HUES6 (cell line): ENCODE data around the gene RNLS.

Experiments used
- H3K27ac ChIP-seq: 2 replicates; pipeline ENCODE4 v1.7.0; 2013; ENCODE audit warnings: low read depth, mild to moderate bottlenecking, low read length, inconsistent platforms
- H3K27me3 ChIP-seq: 2 replicates; pipeline ENCODE4 v1.6.1; 2013; ENCODE audit warnings: low read length; ENCODE audit not compliant: control insufficient read depth, insufficient read depth
- H3K36me3 ChIP-seq: 2 replicates; pipeline ENCODE4 v1.6.1; 2013; ENCODE audit warnings: low read length; ENCODE audit not compliant: control insufficient read depth, insufficient read depth
- H3K4me1 ChIP-seq: 2 replicates; pipeline ENCODE4 v1.6.1; 2013; ENCODE audit warnings: low read length; ENCODE audit not compliant: control insufficient read depth, insufficient read depth
- H3K4me3 ChIP-seq: 2 replicates; pipeline ENCODE4 v1.5.1; 2013; ENCODE audit warnings: low read depth, low read length
- H3K9ac ChIP-seq: one replicate; pipeline ENCODE4 v1.6.1; 2013; ENCODE audit warnings: mild to moderate bottlenecking, low read length
- H3K9me3 ChIP-seq: 2 replicates; pipeline ENCODE4 v1.6.1; 2013; ENCODE audit warnings: low read depth, low read length; ENCODE audit not compliant: control insufficient read depth, insufficient read depth

Gene RNLS

GRCh38 chr10:88582806-88583583 lies at the start of gene RNLS:
Gene RNLS, minus strand, starts transcription at chr10:88583318.
- peak within 1 kb of the TSS; percentile 86 for H3K9ac ChIP-seq

DNA sequence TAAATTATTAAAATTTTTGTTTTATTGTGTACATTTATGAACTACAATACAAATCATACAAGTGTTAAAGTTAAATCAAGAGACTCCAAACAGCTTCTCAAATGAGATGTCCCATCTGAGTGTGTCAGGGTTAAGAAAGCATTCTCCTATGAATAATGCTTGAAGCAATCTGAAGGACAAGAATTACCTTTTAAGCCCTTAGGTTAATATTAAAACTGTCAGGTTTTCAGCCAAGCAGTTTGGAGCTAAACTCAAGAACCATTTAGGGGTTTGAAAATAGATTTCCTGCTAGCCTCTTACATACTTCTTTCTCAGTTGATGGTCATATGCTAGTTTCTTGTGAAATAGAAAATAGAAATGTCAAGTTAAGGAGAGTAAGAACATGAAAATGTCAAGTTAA lies 41.7 kb upstream of the RNLS start:
- Histone ChIP-seq H3K27me3 (no peaks in the 10 kb centered on the region), H3K9me3 (no peaks in the 10 kb centered on the region), H3K4me1 (no peaks in the 10 kb centered on the region), H3K4me3 (no peak overlapping the region), H3K36me3 (no peaks in the 10 kb centered on the region), H3K27ac (no peak overlapping the region), H3K9ac (no peak overlapping the region)

More at GRCh38 chr10:88582806-88583583, at the start of gene RNLS:
- Histone ChIP-seq H3K4me3 (peak within 1 kb of the TSS; percentile 93), H3K36me3 (no peaks in the 10 kb centered on the region), H3K9me3 (no peaks in the 10 kb centered on the region), H3K4me1 (no peaks in the 10 kb centered on the region), H3K27me3 (peaks cover 27% of the 10 kb centered on the region), H3K27ac (peak within 1 kb of the TSS; percentile 71; the same call in 1 of the 2 replicates)

GRCh38 chr10:88623835-88624234 lies 40.7 kb upstream of the RNLS start:
- no peaks in the 10 kb centered on the region for H3K9me3 ChIP-seq
- H3K27ac ChIP-seq, result no peak overlapping the region
- no peak overlapping the region for H3K4me3 ChIP-seq
- no peak overlapping the region for H3K9ac ChIP-seq
- H3K36me3 ChIP-seq, result no peaks in the 10 kb centered on the region
- no peaks in the 10 kb centered on the region for H3K27me3 ChIP-seq
- H3K4me1 ChIP-seq, result no peaks in the 10 kb centered on the region

GRCh38 chr10:88620441-88620840 lies 37.3 kb upstream of the RNLS start:
- H3K36me3 ChIP-seq, result no peaks in the 10 kb centered on the region
- no peaks in the 10 kb centered on the region for H3K9me3 ChIP-seq
- no peak overlapping the region for H3K27ac ChIP-seq
- no peaks in the 10 kb centered on the region for H3K27me3 ChIP-seq
- no peaks in the 10 kb centered on the region for H3K4me1 ChIP-seq
- no peak overlapping the region for H3K4me3 ChIP-seq
- H3K9ac ChIP-seq, result no peak overlapping the region

GRCh38 chr10:88618496-88618895 lies 35.4 kb upstream of the RNLS start:
- Histone ChIP-seq H3K27ac (no peak overlapping the region), H3K36me3 (no peaks in the 10 kb centered on the region), H3K4me1 (no peaks in the 10 kb centered on the region), H3K9me3 (no peaks in the 10 kb centered on the region), H3K9ac (no peak overlapping the region), H3K27me3 (no peaks in the 10 kb centered on the region), H3K4me3 (no peak overlapping the region)

DNA sequence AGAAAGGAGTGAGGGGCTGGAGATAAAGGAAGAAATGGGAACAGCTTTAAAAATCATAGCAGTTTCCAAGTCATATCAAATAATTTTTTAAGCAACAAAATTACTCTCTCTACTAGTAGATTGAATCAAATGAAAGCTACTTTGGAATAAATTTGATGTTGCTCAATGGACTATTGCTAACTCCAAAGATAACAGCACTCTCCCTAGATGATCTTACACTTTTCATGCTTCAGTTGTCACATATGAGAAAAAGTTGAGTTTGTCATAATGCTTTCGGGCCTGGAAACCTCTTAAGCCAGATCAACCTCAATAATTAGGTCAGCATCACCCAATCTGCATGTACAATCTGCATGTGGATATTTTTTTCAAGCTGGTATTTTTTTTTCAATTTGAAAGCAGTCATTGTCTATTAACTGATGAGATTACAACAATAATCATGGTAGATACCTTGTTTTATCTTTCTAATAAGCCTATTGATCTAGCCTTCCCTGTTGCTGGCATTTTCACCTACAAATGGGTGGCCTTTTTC lies 34.7 kb upstream of the RNLS start:
- Histone ChIP-seq H3K27me3 (no peaks in the 10 kb centered on the region), H3K36me3 (no peaks in the 10 kb centered on the region), H3K4me3 (no peak overlapping the region), H3K4me1 (no peaks in the 10 kb centered on the region), H3K27ac (no peak overlapping the region), H3K9ac (no peak overlapping the region), H3K9me3 (no peaks in the 10 kb centered on the region)

DNA sequence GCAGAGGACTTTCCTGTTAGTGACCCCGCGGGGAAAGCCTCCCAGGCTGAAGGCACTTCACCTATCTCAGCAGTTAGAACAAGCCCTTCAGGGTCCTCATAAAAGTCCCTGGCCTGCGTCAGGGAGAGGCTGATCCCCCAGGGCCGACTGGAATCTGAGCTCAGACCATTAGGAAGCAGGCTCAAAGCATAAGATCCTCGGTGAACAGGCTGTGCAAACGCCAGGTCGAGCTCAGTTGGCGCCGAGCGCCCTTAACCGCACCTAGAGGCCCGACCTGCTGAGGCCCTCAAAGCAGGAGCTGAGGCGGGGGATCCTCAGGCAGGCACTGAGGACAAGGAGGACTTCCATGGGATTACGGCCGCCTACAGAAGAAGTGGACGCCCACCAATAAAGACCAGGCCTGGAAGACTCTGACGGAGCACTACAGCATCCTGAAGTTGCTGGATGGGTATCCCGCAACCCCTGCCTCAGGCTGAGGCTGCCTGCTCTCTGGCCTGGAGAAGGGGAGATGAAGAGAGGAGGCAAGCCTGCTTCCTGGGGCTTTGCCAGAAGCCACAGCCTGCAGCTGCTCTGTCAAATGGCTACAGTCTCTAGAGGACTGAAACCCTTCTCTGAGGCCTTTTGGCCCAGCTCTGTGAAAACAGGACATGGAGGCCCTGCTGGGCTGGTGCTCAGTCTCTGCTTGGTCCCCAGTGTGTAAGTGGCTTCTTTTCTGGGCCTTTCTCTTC lies 33.3 kb upstream of the RNLS start:
- no peak overlapping the region for H3K4me3 ChIP-seq
- no peaks in the 10 kb centered on the region for H3K9me3 ChIP-seq
- H3K36me3 ChIP-seq, result no peaks in the 10 kb centered on the region
- H3K4me1 ChIP-seq, result no peaks in the 10 kb centered on the region
- H3K27ac ChIP-seq, result no peak overlapping the region
- no peak overlapping the region for H3K9ac ChIP-seq
- H3K27me3 ChIP-seq, result no peaks in the 10 kb centered on the region

DNA sequence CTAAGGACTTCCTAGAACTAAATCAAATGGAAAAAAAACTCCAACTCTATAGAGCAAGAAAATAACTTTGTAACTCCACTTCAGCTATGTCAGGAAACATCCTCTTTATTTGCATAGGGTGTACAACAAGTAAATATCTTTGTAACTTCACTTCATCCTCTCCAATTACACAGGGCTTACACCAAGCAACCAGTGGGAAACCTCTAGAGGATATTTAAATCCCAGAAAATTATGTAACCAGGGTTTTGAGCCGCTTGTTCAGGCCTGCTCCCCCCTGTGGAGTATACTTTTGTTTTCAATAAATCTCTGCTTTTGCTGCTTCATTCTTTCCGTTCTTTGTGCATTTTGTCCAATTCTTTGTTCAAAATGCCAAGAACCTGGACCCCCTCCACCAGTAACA lies 25.7 kb upstream of the RNLS start:
- H3K4me1 ChIP-seq, result no peaks in the 10 kb centered on the region
- H3K4me3 ChIP-seq, result no peak overlapping the region
- H3K9me3 ChIP-seq, result no peaks in the 10 kb centered on the region
- H3K27me3 ChIP-seq, result no peaks in the 10 kb centered on the region
- H3K9ac ChIP-seq, result no peak overlapping the region
- no peak overlapping the region for H3K27ac ChIP-seq
- no peaks in the 10 kb centered on the region for H3K36me3 ChIP-seq

- Histone ChIP-seq H3K4me1 (no peaks in the 10 kb centered on the region), H3K27ac (no peak overlapping the region), H3K4me3 (no peak overlapping the region), H3K9me3 (no peaks in the 10 kb centered on the region), H3K27me3 (no peaks in the 10 kb centered on the region), H3K36me3 (no peaks in the 10 kb centered on the region), H3K9ac (no peak overlapping the region)
These were observed 25.1 kb upstream of the RNLS start for GRCh38 chr10:88608052-88608732.

GRCh38 chr10:88598055-88598454 lies 14.9 kb upstream of the RNLS start:
- 0 out of 2 replicates have a peak, but pooled peaks cover 2% of the 10 kb centered on the region for H3K9me3 ChIP-seq
- no peaks in the 10 kb centered on the region for H3K4me1 ChIP-seq
- H3K36me3 ChIP-seq, result no peaks in the 10 kb centered on the region
- H3K9ac ChIP-seq, result no peak overlapping the region
- H3K4me3 ChIP-seq, result no peak overlapping the region
- no peak overlapping the region for H3K27ac ChIP-seq
- peaks cover 9% of the 10 kb centered on the region for H3K27me3 ChIP-seq

DNA sequence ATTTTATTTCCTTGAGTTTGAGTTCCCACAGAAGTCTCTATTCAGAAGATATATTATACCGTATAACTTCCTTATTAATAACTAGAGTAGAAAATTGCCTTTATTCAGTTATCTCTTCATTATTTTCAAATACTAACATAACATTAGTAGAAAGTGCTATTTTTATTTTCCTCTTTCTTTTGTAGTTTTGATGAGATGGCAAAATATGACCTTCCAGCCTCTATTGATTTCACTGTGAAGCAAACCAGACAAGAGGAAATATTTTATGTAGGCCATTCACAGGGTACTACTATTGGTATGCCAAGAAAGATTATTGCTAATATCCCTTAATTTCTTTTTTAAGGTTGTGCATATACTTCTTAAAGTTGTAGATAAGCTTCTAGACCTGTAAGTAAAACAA lies 11.4 kb upstream of the RNLS start:
- Histone ChIP-seq H3K36me3 (no peaks in the 10 kb centered on the region), H3K27ac (no peak overlapping the region), H3K4me1 (no peaks in the 10 kb centered on the region), H3K4me3 (no peak overlapping the region), H3K9ac (no peak overlapping the region), H3K9me3 (no peaks in the 10 kb centered on the region), H3K27me3 (peaks cover 26% of the 10 kb centered on the region)
